BE2C (cell line): Measurements from ENCODE around the gene CLINT1.
A peak's percentile ranks its signal among the peaks of the same experiment; 100 is the strongest.

ENCODE experiments used
- DNase-seq: peaks from one replicate; pipeline ENCODE4 v3.0.0-alpha.2; 2020
- H3K27me3 ChIP-seq: fragments of 250-450 bp; sonication (Bioruptor Pico); 2 replicates; pipeline ENCODE4 v1.5.1; 2020; ENCODE audit warnings: mild to moderate bottlenecking
- H3K36me3 ChIP-seq: fragments of 250-450 bp; sonication (Bioruptor Pico); 2 replicates; pipeline ENCODE4 v1.5.1; 2020; ENCODE audit warnings: mild to moderate bottlenecking
- H3K4me1 ChIP-seq: fragments of 250-450 bp; sonication (Bioruptor Pico); 2 replicates; pipeline ENCODE4 v1.5.1; 2020
- H3K4me3 ChIP-seq: 2 replicates; pipeline ENCODE4 v1.5.1; 2011; ENCODE audit warnings: low read depth, low read length
- H3K9me3 ChIP-seq: fragments of 250-450 bp; sonication (Bioruptor Pico); 2 replicates; pipeline ENCODE4 v1.5.1; 2020
- CTCF ChIP-seq: IDR thresholded peaks from 2 replicates; pipeline ENCODE4 v1.5.1; 2012; ENCODE audit warnings: mild to moderate bottlenecking, low read depth, low read length

The CLINT1 gene

GRCh38 chr5:157877821-157878220 lies 18.9 kb upstream of the CLINT1 start:
- no peak for DNase-seq
- Histone ChIP-seq H3K27me3 (no peaks in the 10 kb centered on the region), H3K4me3 (no peak overlapping the region), H3K9me3 (no peaks in the 10 kb centered on the region; the same call in 1 of the 2 replicates), H3K36me3 (no peaks in the 10 kb centered on the region), H3K4me1 (no peaks in the 10 kb centered on the region)
- TF ChIP-seq CTCF = no peak

GRCh38 chr5:157874861-157875260 lies 15.9 kb upstream of the CLINT1 start:
- TF ChIP-seq CTCF = no peak
- no peaks in the 10 kb centered on the region; the same call in 1 of the 2 replicates for H3K9me3 ChIP-seq
- no peak for DNase-seq
- no peaks in the 10 kb centered on the region for H3K36me3 ChIP-seq
- no peaks in the 10 kb centered on the region for H3K4me1 ChIP-seq
- no peaks in the 10 kb centered on the region for H3K27me3 ChIP-seq
- no peak overlapping the region for H3K4me3 ChIP-seq

GRCh38 chr5:157870837-157871834 lies 12.2 kb upstream of the CLINT1 start:
- H3K4me3 ChIP-seq = no peak overlapping the region
- no peaks in the 10 kb centered on the region for H3K9me3 ChIP-seq
- no peaks in the 10 kb centered on the region for H3K4me1 ChIP-seq
- no peaks in the 10 kb centered on the region for H3K36me3 ChIP-seq
- no peak for DNase-seq
- no peaks in the 10 kb centered on the region for H3K27me3 ChIP-seq
- 0 out of 2 replicates have a peak, but pooled peaks have one; percentile 12 for TF ChIP-seq CTCF

- Histone ChIP-seq H3K9me3 (no peaks in the 10 kb centered on the region), H3K36me3 (no peaks in the 10 kb centered on the region), H3K4me3 (no peak overlapping the region), H3K4me1 (no peaks in the 10 kb centered on the region), H3K27me3 (no peaks in the 10 kb centered on the region)
- TF ChIP-seq CTCF = no peak
- DNase-seq = no peak
Measured at GRCh38 chr5:157867751-157868387, 8.9 kb upstream of the CLINT1 start.

GRCh38 chr5:157866536-157866935 lies 7.6 kb upstream of the CLINT1 start:
- DNase-seq = no peak
- H3K4me1 ChIP-seq = no peaks in the 10 kb centered on the region
- no peaks in the 10 kb centered on the region for H3K27me3 ChIP-seq
- H3K4me3 ChIP-seq = no peak overlapping the region
- TF ChIP-seq CTCF = no peak
- no peaks in the 10 kb centered on the region for H3K9me3 ChIP-seq
- H3K36me3 ChIP-seq = no peaks in the 10 kb centered on the region
